Epithelial cell of proximal tubule (primary cell): ENCODE data around the gene PLCD3. TPM values are rescaled to one million over a fixed set of nuclear protein-coding genes. Genes with fewer than 3 reads are reported as not detected.
A peak's percentile ranks its signal among the peaks of the same experiment; 100 is the strongest.

Experiments used
- DNase-seq: peaks from one replicate; pipeline ENCODE4 v3.0.0-alpha.2; 2011; ENCODE audit warnings: low read depth
- H3K4me3 ChIP-seq: 2 replicates; pipeline ENCODE4 v1.5.1; 2011; ENCODE audit warnings: low read depth, mild to moderate bottlenecking, low read length
- CTCF ChIP-seq: conservative IDR thresholded peaks from 2 replicates; pipeline ENCODE4 v1.5.1; 2012; ENCODE audit warnings: low read depth, mild to moderate bottlenecking, low read length
- total RNA-seq: library from RNA; depleted of rRNA; stranded (reverse); fragments of >200 nt; gene quantifications from 2 replicates; pipeline ENCODE4 v1.2.3, GENCODE V29; 2015

Gene PLCD3
- total RNA-seq, 1 donor from 2014 or later: 107 TPM

GRCh38 chr17:45149037-45149668 is 16.8 kb upstream of the PLCD3 start:
- DNase-seq: no peak
- peak; percentile 86 for TF ChIP-seq CTCF
- H3K4me3 ChIP-seq: peak overlapping the region; percentile 88

- peak; percentile 94 for DNase-seq
- no peak for TF ChIP-seq CTCF
Observed at GRCh38 chr17:45148183-45149036, 16.1 kb upstream of the PLCD3 start, which contains the start of gene HEXIM1. Gene HEXIM1 (plus strand): TSS chr17:45148475. CDS start chr17:45149191, 716 bp downstream.

GRCh38 chr17:45147581-45148182 is 15.4 kb upstream of the PLCD3 start:
- peak overlapping the region; percentile 72 for H3K4me3 ChIP-seq
- DNase-seq: peak; percentile 86
- TF ChIP-seq CTCF: no peak

More at GRCh38 chr17:45148183-45149036, 16.1 kb upstream of the PLCD3 start, which contains the start of gene HEXIM1:
- peak within 1 kb of the TSS; percentile 88 for H3K4me3 ChIP-seq

- DNase-seq: no peak
- TF ChIP-seq CTCF: no peak
- H3K4me3 ChIP-seq: peak overlapping the region; percentile 72
Observed at GRCh38 chr17:45146890-45147580, 14.7 kb upstream of the PLCD3 start.

GRCh38 chr17:45146592-45146889 is 14.2 kb upstream of the PLCD3 start:
- H3K4me3 ChIP-seq: peak overlapping the region; percentile 72
- no peak for TF ChIP-seq CTCF
- DNase-seq: no peak

GRCh38 chr17:45146166-45146565 is 13.9 kb upstream of the PLCD3 start:
- DNase-seq: no peak
- no peak overlapping the region for H3K4me3 ChIP-seq
- TF ChIP-seq CTCF: no peak
